ENCODE data around the gene RDM1.

- no peak for TF ChIP-seq POLR2A (IDR thresholded peaks at IDR 0.05)
- TF ChIP-seq CTCF (IDR thresholded peaks at IDR 0.05 in 4 of 5, conservative IDR thresholded peaks at IDR 0.05 in 1 of 5) = no peak
Measured at GRCh38 chr17:35949401-35949800, 18.8 kb upstream of the RDM1 start.

Data from gastrocnemius medialis (tissue), 4 donors.